Kidney (tissue), 14 donors: ENCODE results near the gene ROS1. TPM values are rescaled to one million over a fixed set of nuclear protein-coding genes. Genes with fewer than 3 reads are reported as not detected.
A peak's percentile ranks its signal among the peaks of the same experiment; 100 is the strongest.

ENCODE experiments used
- DNase-seq, 5 donors: peaks; one replicate each; pipeline ENCODE4 v3.0.0-alpha.2; 2013 to 2020
- FAIRE-seq: peaks from 2 replicates; lab custom pipeline; 2012; peaks lifted over from hg19 to GRCh38; lab: Jason Lieb, UNC
- H3K27ac ChIP-seq, 2 donors: one replicate each; pipeline ENCODE4 v1.7.0; 2013; ENCODE audit warnings: low read depth in 2 of 2, low read length in 2 of 2, inconsistent platforms in 1 of 2
- H3K27me3 ChIP-seq: one replicate; pipeline ENCODE4 v1.7.1; 2013; ENCODE audit warnings: low read length, inconsistent platforms; ENCODE audit not compliant: control insufficient read depth, insufficient read depth
- H3K36me3 ChIP-seq, 3 donors: one replicate each; pipeline versions ENCODE4 v1.7.0 to v1.7.1; 2013; ENCODE audit warnings: low read length in 3 of 3, control low read depth in 1 of 3, inconsistent platforms in 1 of 3; ENCODE audit not compliant: insufficient read depth in 3 of 3, control insufficient read depth in 2 of 3
- H3K4me1 ChIP-seq, 3 donors: one replicate each; pipeline versions ENCODE4 v1.7.0 to v1.7.1; 2013; ENCODE audit warnings: low read length in 3 of 3, inconsistent platforms in 1 of 3, low read depth in 1 of 3; ENCODE audit not compliant: control insufficient read depth in 2 of 3, insufficient read depth in 2 of 3
- H3K4me3 ChIP-seq, 3 donors: one replicate each; pipeline versions ENCODE4 v1.7.0 to v1.8.1; 2013; ENCODE audit warnings: low read length in 3 of 3, control low read depth in 1 of 3, inconsistent platforms in 1 of 3
- H3K9ac ChIP-seq, 3 donors: one replicate each; pipeline versions ENCODE4 v1.7.0 to v1.7.1; 2013; ENCODE audit warnings: low read length in 3 of 3, control low read depth in 1 of 3, inconsistent platforms in 1 of 3
- H3K9me3 ChIP-seq, 3 donors: one replicate each; pipeline versions ENCODE4 v1.7.0 to v1.7.1; 2013; ENCODE audit warnings: low read length in 3 of 3, control low read depth in 1 of 3, inconsistent platforms in 1 of 3; ENCODE audit not compliant: control insufficient read depth in 2 of 3, insufficient read depth in 1 of 3
- intact Hi-C: fragments of 100-400 bp; cut with DNase I; formaldehyde crosslinking; loops from one replicate; pipeline ENCODE4 v1.11.1; 2022
- polyA plus RNA-seq: library from polyadenylated mRNA; stranded (reverse); fragments of 350-450 nt; fragmentation: Illumina TruSeq; extraction: RNeasy Lipid Tissue Mini Kit (QIAGEN cat#74804); gene quantifications from one replicate; pipeline ENCODE4 v1.2.3, GENCODE V29; 2014; ENCODE audit warnings: low read depth, low replicate concordance; ENCODE audit not compliant: insufficient read depth
- total RNA-seq: library from RNA; stranded (reverse); fragmentation: NEBNext Ultra II Directional; extraction: Animal tissue kit (Norgen Biotek cat#: 25700); gene quantifications from one replicate; pipeline ENCODE4 v1.2.1, GENCODE V29; 2021
- TF ChIP-seq, protein P1 (sequence below): IDR thresholded peaks from 3 replicates; pipeline ENCODE4 v1.5.1; 2012; ENCODE audit warnings: mild to moderate bottlenecking, moderate library complexity, borderline replicate concordance; ENCODE audit not compliant: insufficient read depth; ENCODE audit errors: extremely low read depth
- donor health status: control.
- donor health status: control.
- donor health status: control.
- donor health status: control.
- donor health status: control.
- donor health status: DM: yes; HTN: yes; CAD: no.
- donor health status: Normal renal cell carcinoma (clear cell type).

ROS1 gene
- total and polyA plus RNA-seq, 2 donors from 2014 or later, result 0.04 to 0.19 TPM

DNA sequence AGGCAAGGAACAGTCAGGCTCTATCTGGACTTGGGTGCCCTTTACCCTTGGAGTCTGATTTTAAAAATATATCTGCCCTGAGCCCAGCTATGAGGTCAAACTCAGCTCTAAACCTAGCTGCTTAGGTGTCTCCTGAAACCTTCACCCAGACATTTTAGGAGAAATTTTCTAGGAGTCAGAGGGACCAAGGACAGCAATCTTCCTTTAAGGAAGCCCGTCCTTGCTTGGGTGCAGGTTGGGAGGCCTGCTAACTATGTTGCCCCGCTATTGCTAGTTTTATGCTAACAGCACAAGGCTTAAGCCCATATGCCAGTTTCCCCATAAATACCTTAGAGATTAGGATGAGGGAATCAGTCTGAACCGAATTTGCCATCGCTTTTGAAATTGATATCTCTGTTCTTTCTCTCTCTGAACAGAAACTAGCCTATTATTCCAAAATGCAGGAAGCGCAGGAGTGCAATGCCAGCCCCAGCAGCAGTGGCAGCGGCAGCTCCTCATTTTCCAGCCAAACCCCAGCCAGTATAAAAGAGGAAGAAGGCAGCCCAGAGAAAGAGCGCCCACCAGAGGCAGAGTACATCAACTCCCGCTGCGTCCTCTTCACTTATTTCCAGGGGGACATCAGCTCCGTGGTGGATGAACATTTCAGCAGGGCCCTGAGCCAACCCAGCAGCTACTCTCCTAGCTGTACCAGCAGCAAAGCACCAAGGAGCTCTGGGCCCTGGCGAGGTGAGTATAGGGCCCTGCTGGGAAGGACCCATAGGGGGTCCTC, 157.8 kb downstream of the ROS1 start:
- FAIRE-seq, result no peak
- TF ChIP-seq, protein P1, sequence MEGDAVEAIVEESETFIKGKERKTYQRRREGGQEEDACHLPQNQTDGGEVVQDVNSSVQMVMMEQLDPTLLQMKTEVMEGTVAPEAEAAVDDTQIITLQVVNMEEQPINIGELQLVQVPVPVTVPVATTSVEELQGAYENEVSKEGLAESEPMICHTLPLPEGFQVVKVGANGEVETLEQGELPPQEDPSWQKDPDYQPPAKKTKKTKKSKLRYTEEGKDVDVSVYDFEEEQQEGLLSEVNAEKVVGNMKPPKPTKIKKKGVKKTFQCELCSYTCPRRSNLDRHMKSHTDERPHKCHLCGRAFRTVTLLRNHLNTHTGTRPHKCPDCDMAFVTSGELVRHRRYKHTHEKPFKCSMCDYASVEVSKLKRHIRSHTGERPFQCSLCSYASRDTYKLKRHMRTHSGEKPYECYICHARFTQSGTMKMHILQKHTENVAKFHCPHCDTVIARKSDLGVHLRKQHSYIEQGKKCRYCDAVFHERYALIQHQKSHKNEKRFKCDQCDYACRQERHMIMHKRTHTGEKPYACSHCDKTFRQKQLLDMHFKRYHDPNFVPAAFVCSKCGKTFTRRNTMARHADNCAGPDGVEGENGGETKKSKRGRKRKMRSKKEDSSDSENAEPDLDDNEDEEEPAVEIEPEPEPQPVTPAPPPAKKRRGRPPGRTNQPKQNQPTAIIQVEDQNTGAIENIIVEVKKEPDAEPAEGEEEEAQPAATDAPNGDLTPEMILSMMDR, result no peak
- peaks cover 0 to 13% (median 7%) of the 10 kb centered on the region in 3 donors for H3K4me1 ChIP-seq
- H3K36me3 ChIP-seq, result no peaks in the 10 kb centered on the region
- no peak overlapping the region for H3K4me3 ChIP-seq
- H3K9ac ChIP-seq, result no peak overlapping the region
- peaks cover 81% of the 10 kb centered on the region for H3K27me3 ChIP-seq
- DNase-seq, result peak in 1 of 5 donors; percentile 18
- no peak overlapping the region for H3K27ac ChIP-seq
- intact Hi-C loops, result no loop called here
- H3K9me3 ChIP-seq, result no peaks in the 10 kb centered on the region

DNA sequence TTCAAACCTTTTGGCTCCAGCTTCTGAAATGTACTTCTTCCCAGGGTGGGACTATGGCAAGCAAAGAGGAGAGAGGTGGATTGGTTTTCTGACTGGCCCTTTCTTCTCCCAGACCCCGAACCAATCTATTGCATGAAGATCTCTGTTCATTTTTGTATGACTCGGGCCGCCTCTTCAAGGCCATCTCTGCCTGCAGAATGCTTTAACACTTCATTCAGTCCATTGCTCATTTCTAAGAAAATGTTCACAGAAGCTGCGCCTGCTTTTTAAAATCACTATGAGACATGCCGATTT, 158.7 kb downstream of the ROS1 start:
- TF ChIP-seq, protein P1, result no peak
- intact Hi-C loops, result no loop called here
- FAIRE-seq (no peak), DNase-seq (peak in 1 of 5 donors; percentile 24)
- H3K4me3 ChIP-seq, result no peak overlapping the region
- peaks cover 0 to 13% (median 7%) of the 10 kb centered on the region in 3 donors for H3K4me1 ChIP-seq
- no peaks in the 10 kb centered on the region for H3K36me3 ChIP-seq
- H3K9me3 ChIP-seq, result no peaks in the 10 kb centered on the region
- H3K9ac ChIP-seq, result no peak overlapping the region
- H3K27me3 ChIP-seq, result peaks cover 81% of the 10 kb centered on the region
- no peak overlapping the region for H3K27ac ChIP-seq

DNA sequence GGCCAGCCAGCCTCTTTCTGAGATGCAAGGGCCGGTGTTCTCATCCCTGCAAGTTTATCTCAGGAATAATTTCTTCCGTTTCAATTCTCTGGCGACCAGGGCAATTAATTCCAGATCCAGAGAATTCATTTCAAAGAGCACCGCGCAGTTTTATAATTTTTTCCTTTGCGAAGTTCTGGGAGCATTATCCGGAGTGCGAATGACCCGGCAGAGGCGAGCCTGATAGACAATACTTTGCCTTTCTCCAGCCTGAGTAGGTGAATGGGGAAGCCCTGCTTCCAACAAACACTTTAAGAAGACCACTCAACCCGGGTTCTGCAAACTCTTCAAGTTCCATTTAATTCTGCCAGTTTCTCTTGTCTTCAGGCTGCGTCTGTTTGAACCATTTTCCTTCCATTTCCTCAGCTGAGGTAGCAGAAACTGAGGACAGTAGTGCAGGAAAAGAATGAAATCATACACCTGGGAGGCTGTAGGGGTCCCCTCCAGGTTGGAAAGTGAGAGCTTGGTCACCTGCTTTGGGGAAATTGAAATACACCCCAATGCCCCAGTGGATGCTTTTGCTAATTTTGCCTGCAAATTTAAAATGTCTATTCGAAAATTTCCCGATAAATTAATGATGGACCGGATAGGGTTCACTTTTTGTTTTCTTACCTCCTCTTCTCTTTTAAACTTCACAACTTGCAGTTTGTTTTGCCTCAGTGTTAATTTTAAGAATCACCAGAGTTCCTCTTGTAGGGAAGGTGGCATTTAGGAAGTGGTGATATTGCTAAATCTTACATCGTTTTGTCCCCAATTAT, 159.3 kb downstream of the ROS1 start:
- Histone ChIP-seq H3K4me3 (peak overlapping the region in 2 of 3 donors; percentile 12 to 49), H3K9ac (no peak overlapping the region), H3K9me3 (no peaks in the 10 kb centered on the region), H3K27me3 (peaks cover 81% of the 10 kb centered on the region), H3K27ac (no peak overlapping the region), H3K4me1 (peaks cover 0 to 13% (median 7%) of the 10 kb centered on the region in 3 donors), H3K36me3 (no peaks in the 10 kb centered on the region)
- peak in 1 of 5 donors; percentile 41 for DNase-seq
- TF ChIP-seq, protein P1, result no peak
- FAIRE-seq, result no peak
- intact Hi-C loops, result no loop called here
